GM18519 (cell line): ENCODE data around the gene PRR3.
"Not testable (repeated sequence)": the region's sequence is repeated elsewhere in the genome, so short reads cannot be mapped to it uniquely, and the experiment has no call there.

Source experiments
- ATAC-seq: cut with Tn5 transposase; IDR thresholded peaks from one replicate; pipeline ENCODE4 v1.9.1; 2021; ENCODE audit warnings: mild to moderate bottlenecking, moderate library complexity; ENCODE audit not compliant: unreplicated experiment, low FRiP score

PRR3 gene, protein sequence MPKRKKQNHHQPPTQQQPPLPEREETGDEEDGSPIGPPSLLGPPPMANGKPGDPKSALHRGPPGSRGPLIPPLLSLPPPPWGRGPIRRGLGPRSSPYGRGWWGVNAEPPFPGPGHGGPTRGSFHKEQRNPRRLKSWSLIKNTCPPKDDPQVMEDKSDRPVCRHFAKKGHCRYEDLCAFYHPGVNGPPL

GRCh38 chr6:30556906-30557682 lies at the start of gene PRR3:
Gene PRR3, plus strand, starts transcription at chr6:30557295. Its CDS starts 50 bp downstream, at chr6:30557345.
- ATAC-seq: peak; percentile 34

DNA sequence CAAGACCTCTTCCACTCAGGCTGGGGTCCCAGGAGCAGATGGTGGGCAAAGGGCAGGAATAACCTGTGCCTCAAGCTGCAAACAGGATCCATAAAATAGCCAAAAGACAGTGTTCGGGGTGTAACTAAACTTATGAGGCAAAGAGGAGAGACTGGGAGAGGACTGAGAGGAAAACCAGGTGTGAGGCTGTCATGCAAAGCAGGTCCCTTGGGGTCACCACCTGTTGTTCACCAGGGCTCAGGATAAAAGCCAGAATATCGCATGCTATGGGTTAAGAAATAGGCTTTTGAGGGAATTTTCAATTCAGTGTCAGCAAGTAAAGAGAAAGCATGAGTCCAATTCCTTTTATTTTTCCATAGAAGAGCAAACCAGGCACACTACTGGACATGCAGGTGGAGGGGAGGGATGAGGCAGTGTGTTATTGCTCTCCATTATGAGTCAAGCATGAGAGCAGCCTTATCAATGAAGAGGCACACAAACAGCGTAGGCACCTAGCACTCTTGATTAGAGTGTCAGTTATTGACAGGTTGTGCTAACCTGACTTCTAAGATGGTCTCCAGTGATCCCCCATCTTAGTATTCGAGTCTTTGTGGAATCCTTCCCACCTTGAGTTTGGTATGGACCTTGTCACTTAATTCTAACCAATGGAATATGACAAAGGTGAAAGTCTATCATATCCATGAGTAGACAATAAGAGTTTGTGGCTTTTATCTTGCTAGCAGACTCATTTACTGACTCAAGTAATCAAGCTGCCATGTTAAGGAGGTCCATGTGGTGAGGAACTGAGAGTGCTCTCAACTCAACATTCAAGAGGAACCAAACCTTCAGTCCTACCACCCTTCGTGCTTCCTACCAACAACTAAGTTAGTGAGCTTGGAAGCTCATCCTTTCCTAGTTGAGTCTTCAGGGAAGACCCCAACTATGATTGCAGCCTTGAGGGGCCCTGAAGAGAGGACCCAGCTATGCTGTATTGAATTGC lies 49.0 kb upstream of the PRR3 start:
- no peak for ATAC-seq

GRCh38 chr6:30508890-30509736 lies 48.0 kb upstream of the PRR3 start:
- peak; percentile 36 for ATAC-seq

DNA sequence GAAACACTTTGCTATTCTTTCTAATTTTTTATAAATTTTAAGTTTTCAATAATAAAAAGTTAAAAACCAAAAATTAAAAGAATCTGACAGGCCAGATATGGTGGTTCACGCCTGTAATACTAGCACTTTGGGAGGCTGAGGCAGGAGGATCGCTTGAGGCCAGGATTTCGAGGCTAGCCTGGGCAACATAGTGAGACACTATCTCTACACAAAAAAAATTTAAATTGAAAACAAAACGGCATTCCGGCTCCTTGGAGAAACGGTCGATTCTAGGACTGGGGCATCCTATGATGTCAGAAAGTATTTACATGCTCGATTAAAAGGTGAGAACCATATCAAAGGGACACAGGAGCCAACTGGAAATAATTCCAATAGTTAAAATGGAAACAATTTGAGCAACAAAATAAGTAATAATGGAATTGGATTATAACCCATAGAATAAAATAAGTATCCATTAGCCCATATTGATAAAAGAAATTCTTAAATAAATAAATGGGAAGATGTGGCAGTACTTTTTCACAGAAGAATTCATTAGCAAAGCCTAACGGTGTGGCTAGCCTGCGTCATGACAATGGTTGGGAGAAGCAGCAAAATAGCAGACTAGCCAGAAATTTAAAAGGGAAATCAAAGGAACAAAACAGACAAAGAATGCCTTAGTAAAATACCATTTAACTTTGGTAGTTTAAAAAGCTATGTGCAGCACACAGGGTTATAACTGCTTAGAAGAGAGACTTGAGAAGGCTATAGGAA lies 46.5 kb upstream of the PRR3 start:
- no peak for ATAC-seq

DNA sequence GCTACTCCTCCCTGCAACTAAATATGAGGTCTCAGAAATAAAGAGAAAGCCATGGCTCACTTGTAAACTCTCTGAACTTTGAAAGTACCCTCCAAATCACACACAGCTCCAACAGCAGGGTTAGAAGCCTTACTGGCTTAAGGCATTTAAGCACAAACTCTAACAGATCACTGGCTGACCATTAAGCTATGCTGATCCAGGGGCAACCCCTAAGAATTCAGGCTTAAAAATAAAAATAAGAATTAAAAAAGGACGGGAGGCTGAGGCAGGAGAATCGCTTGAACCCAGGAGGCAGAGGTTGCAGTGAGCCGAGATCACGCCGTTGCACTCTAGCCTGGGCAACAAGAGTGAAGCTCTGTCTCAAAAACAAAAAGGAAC lies 45.9 kb upstream of the PRR3 start:
- no peak for ATAC-seq

DNA sequence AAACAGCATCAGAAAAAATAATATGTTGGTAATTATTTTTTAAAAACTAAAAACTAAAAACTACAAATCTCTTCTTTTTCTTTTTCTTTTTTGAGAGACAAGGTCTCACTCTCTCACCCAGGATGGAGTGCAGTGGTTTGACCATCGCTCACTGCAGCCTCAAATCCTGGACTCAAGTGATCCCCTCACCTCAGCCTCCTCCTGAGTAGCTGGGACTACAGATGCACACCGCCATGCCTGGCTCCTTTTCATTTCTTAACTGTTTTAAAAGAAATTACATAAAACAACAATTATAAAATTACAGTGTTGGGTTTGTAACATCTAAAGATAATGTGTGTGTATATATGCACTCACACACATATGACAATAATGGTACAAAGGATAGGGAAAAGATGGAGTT lies 43.6 kb upstream of the PRR3 start:
- ATAC-seq: no peak

GRCh38 chr6:30515106-30515505 lies 42.0 kb upstream of the PRR3 start:
- ATAC-seq: no peak

GRCh38 chr6:30515944-30516753 lies 40.9 kb upstream of the PRR3 start:
- peak; percentile 64 for ATAC-seq

DNA sequence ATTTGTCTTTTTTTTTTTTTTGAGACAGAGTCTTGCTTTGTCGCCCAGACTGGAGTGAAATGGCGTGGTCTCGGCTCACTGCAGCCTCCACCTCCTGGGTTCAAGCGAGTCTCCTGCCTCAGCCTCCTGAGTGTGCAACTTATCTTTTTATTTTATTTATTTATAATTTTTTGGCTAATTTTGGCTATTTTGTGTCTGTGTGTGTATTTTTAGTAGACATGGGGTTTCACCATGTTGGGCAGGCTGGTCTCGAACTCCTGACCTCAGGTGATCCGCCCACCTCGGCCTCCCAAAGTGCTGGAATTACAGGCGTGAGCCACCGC lies 40.4 kb upstream of the PRR3 start:
- not testable (repeated sequence) for ATAC-seq

DNA sequence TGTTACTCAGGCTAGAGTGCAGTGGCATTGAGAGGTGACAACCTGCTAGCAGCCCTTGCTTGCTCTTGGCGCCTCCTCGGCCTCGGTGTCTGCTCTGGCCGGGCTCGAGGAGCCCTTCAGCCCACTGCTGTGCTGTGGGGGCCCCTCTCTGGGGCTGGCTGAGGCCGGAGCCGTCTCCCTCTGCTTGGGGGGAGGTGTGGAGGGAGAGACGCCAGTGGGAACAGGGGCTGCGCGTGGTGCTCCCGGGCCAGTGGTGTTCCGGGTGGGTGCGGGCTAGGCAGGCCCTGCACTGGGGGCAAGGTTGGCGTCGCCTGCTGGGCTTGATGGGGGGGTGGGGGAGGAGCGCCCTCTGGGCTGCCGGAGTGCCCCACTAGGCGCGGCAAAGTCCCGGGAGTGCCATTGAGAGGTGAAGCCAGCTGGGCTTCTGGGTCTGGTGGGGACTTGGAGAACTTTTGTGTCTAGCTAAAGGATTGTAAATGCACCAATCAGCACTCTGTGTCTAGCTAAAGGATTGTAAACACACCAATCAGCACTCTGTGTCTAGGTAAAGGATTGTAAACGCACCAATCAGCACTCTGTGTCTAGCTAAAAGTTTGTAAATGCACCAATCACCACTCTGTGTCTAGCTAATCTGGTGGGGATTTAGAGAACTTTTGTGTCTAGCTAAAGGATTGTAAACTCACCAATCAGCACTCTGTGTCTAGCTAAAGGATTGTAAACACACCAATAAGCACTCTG lies 39.2 kb upstream of the PRR3 start:
- ATAC-seq: not testable (repeated sequence)

DNA sequence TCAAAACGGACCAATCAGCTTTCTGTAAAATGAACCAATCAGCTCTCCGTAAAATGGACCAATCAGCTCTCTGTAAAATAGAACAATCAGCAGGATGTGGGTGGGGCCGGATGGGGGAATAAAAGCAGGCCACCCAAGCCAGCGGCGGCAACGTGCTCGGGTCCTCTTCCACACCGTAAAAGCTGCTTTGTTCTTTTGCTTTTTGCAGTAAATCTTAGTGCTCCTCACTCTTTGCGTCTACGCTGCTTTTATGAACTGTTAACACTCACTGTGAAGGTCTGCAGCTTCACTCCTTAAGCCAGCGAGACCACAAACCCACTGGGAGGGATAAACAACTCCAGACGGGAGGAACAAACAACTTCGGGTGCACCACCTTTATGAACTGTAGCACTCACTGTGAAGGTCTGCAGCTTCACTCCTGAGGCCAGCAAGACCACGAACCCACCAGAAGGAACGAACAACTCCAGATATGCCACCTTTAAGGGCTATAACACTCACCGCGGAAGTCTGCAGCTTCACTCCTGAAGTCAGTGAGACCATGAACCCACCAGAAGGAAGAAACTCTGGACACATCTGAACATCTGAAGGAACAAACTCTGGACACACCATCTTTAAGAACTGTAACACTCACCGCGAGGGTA lies 38.5 kb upstream of the PRR3 start:
- ATAC-seq: not testable (repeated sequence)

- ATAC-seq: no peak
Observed at GRCh38 chr6:30520522-30520921, 36.6 kb upstream of the PRR3 start.

DNA sequence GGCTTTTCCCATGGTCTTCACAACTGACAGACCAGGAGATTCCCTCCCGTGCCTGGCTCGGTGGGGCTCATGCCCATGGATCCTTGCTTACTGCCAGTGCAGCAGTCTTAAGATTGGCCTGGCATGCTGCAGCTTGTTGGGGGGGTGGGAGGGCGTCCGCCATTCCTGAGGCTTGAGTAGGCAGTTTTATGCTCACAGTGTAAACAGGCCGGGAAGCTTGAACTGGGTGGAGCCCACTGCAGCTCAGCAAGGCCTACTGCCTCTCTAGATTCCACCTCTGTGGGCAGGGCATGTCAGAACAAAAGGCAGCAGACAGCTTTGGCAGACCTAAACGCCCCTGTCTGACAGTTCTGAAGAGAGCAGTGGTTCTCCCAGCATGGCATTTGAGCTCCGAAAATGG lies 36.0 kb upstream of the PRR3 start:
- not testable (repeated sequence) for ATAC-seq

GRCh38 chr6:30521952-30522351 lies 35.1 kb upstream of the PRR3 start:
- ATAC-seq: not testable (repeated sequence)

- not testable (repeated sequence) for ATAC-seq
Observed at GRCh38 chr6:30526444-30526843, 30.7 kb upstream of the PRR3 start.

DNA sequence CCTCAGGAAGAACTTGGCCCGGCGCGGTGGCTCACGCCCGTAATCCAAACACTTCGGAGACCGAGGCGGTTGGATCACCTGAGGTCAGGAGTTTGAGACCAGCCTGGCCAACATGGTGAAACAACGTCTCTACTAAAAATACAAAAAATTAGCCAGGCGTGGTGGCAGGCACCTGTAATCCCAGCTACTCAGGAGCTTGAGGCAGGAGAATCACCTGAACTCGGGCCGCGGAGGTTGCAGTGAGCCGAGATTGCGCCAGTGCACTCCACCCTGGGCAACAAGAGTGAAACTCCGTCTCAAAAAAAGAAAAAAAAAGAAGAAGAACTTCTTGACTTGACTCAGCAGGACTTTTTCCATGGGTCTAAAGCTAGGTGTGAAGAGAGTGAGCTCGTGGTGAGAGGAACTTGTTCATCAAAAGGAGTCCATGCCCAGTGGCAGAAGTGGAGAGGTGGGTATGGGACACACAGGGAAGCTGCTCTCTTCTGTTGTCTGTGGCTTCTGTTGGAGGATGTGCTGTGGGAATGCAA lies 27.7 kb upstream of the PRR3 start:
- not testable (repeated sequence) for ATAC-seq

GRCh38 chr6:30530014-30530413 lies 27.1 kb upstream of the PRR3 start:
- no peak for ATAC-seq
